Endothelial cell of umbilical vein (primary cell): ENCODE results near the gene BAG1. TPM values are rescaled to one million over a fixed set of nuclear protein-coding genes. Genes with fewer than 3 reads are reported as not detected.

Source experiments
- BruUV-seq: library from RNA; stranded (reverse); fragments of 400-500 nt; replicated peaks from 2 replicates; lab custom pipeline; 2021; lab: Mats Ljungman, UMichigan
- CTCF ChIA-PET: fragments of 300-600, 350-600 bp; sonication (Branson Sonifier 250); formaldehyde crosslinking; loops from one replicate; lab custom pipeline; 2021; ENCODE audit warnings: antibody characterized with exemption, inconsistent platforms; lab: Charles Lee
- POLR2A ChIA-PET: fragments of 300-600, 350-600 bp; sonication (Branson Sonifier 250); formaldehyde crosslinking; loops from one replicate; lab custom pipeline; 2021; ENCODE audit warnings: antibody characterized with exemption, inconsistent platforms; lab: Charles Lee
- DNase-seq: peaks from one replicate; pipeline ENCODE4 v3.0.0-alpha.2; 2011; ENCODE audit warnings: low read depth, low spot score
- FAIRE-seq: peaks from 2 replicates; lab custom pipeline; 2011; peaks lifted over from hg19 to GRCh38; lab: Jason Lieb, UNC
- H2AFZ ChIP-seq: 2 replicates; pipeline ENCODE4 v1.6.0; 2012; ENCODE audit warnings: low read depth, low read length, control low read depth, inconsistent platforms
- H3K27ac ChIP-seq: 2 replicates; pipeline ENCODE4 v1.5.1; 2011; ENCODE audit warnings: low read depth, mild to moderate bottlenecking, control low read depth, low read length, moderate library complexity; ENCODE audit not compliant: insufficient read depth
- H3K27me3 ChIP-seq, 2 experiments: 2 replicates each; pipeline versions ENCODE4 v1.6.0 to v1.6.1; 2011; ENCODE audit warnings: low read length in 2 of 2, mixed read lengths in 1 of 2; ENCODE audit not compliant: control insufficient read depth in 2 of 2, insufficient read depth in 2 of 2
- H3K36me3 ChIP-seq, 2 experiments: 2 replicates in 1 of 2; 3 replicates in 1 of 2; pipeline ENCODE4 v1.5.1; 2011; ENCODE audit warnings: low read length in 2 of 2, mild to moderate bottlenecking in 1 of 2, moderate library complexity in 1 of 2; ENCODE audit not compliant: control insufficient read depth in 2 of 2, insufficient read depth in 2 of 2; ENCODE audit errors: extremely low read depth in 1 of 2
- H3K4me1 ChIP-seq: 3 replicates; pipeline ENCODE4 v1.5.1; 2011; ENCODE audit warnings: mild to moderate bottlenecking, low read length; ENCODE audit not compliant: control insufficient read depth, insufficient read depth; ENCODE audit errors: extremely low read depth
- H3K4me2 ChIP-seq: 2 replicates; pipeline ENCODE4 v1.6.1; 2011; ENCODE audit warnings: low read length, control low read depth, mixed read lengths; ENCODE audit not compliant: insufficient read depth
- H3K4me3 ChIP-seq, 3 experiments: fragments of 200-600 bp in 1 of 3; sonication (generic), shearing (Covaris generic) in 1 of 3; replicated peaks in 1 of 3; 2 replicates each; pipeline ENCODE4 v1.5.1; 2011 to 2016; ENCODE audit warnings: control low read depth in 3 of 3, low read length in 3 of 3, mild to moderate bottlenecking in 2 of 3, inconsistent platforms in 1 of 3, low read depth in 1 of 3, moderate library complexity in 1 of 3; ENCODE audit not compliant: insufficient read depth in 1 of 3
- H3K79me2 ChIP-seq: 2 replicates; pipeline ENCODE4 v1.6.0; 2012; ENCODE audit warnings: low read length, inconsistent platforms; ENCODE audit not compliant: control insufficient read depth, insufficient read depth
- H3K9ac ChIP-seq: replicated peaks from 2 replicates; pipeline ENCODE3; 2011; ENCODE audit warnings: low read length, control low read depth; ENCODE audit not compliant: insufficient read depth; ENCODE audit errors: extremely low read depth
- H3K9me1 ChIP-seq: replicated peaks from 3 replicates; pipeline ENCODE4 v1.6.0; 2011; ENCODE audit warnings: mild to moderate bottlenecking, low read length; ENCODE audit not compliant: control insufficient read depth, insufficient read depth; ENCODE audit errors: extremely low read depth
- H3K9me3 ChIP-seq: replicated peaks from 2 replicates; pipeline ENCODE4 v1.5.1; 2012; ENCODE audit warnings: low read length, inconsistent platforms; ENCODE audit not compliant: control insufficient read depth, insufficient read depth
- H4K20me1 ChIP-seq: replicated peaks from 2 replicates; pipeline ENCODE3; 2011; ENCODE audit warnings: mild to moderate bottlenecking, low read length; ENCODE audit not compliant: control insufficient read depth, insufficient read depth; ENCODE audit errors: extremely low read depth
- CTCF ChIP-seq, 2 donors: IDR thresholded peaks; 1 replicate in 1 of 2; 2 replicates in 1 of 2; pipeline ENCODE4 v1.5.1; 2011; ENCODE audit warnings: low read length in 2 of 2, mild to moderate bottlenecking in 2 of 2, moderate library complexity in 2 of 2, control low read depth in 1 of 2, inconsistent platforms in 1 of 2, low read depth in 1 of 2; ENCODE audit not compliant: insufficient read depth in 1 of 2; ENCODE audit errors: extremely low read depth in 1 of 2
- EZH2 ChIP-seq: IDR thresholded peaks from 2 replicates; pipeline ENCODE4 v1.6.1; 2012; ENCODE audit warnings: borderline replicate concordance, low read depth, mild to moderate bottlenecking, moderate library complexity, low read length, inconsistent platforms; ENCODE audit not compliant: severe bottlenecking
- FOS ChIP-seq: IDR thresholded peaks from 2 replicates; pipeline ENCODE4 v1.6.1; 2011; ENCODE audit warnings: mild to moderate bottlenecking, low read length, moderate library complexity, borderline replicate concordance; ENCODE audit not compliant: insufficient read depth
- GATA2 ChIP-seq: IDR thresholded peaks from 2 replicates; pipeline ENCODE4 v1.7.0; 2011; ENCODE audit warnings: low read depth, mild to moderate bottlenecking, moderate library complexity, mixed read lengths, low read length; ENCODE audit not compliant: insufficient read length, insufficient read depth
- JUN ChIP-seq: IDR thresholded peaks from 2 replicates; pipeline ENCODE4 v1.6.1; 2011; ENCODE audit warnings: borderline replicate concordance, low read depth; ENCODE audit not compliant: insufficient read length, insufficient read depth
- MAX ChIP-seq: IDR thresholded peaks from 2 replicates; pipeline ENCODE4 v1.6.1; 2011; ENCODE audit not compliant: insufficient read depth, insufficient read length
- MYC ChIP-seq: IDR thresholded peaks from one replicate; pipeline ENCODE4 v1.6.1; 2011; ENCODE audit warnings: mild to moderate bottlenecking, low read depth, low read length
- POLR2A ChIP-seq: IDR thresholded peaks from 2 replicates; pipeline ENCODE4 v1.6.1; 2012; ENCODE audit warnings: low read depth, mild to moderate bottlenecking, control low read depth, low read length
- POLR2AphosphoS5 ChIP-seq: IDR thresholded peaks from 2 replicates; pipeline ENCODE4 v1.6.1; 2012; ENCODE audit warnings: low read depth, mild to moderate bottlenecking, control low read depth, low read length, moderate library complexity; ENCODE audit not compliant: insufficient read depth
- dilution Hi-C: fragments of 300-500 bp; cut with MboI; formaldehyde crosslinking; loops from one replicate; pipeline ENCODE4 v1.15.0; 2019; ENCODE audit warnings: low sequenced_read_pairs; ENCODE audit not compliant: extremely low pct_ligation_motif_present
- intact Hi-C: fragments of 100-400 bp; cut with micrococcal nuclease; formaldehyde crosslinking; loops from one replicate; pipeline ENCODE4 v1.10.0; 2022
- polyA plus RNA-seq, 4 experiments: library from polyadenylated mRNA; depleted of rRNA in 3 of 4; stranded (reverse) in 3 of 4; unstranded in 1 of 4; fragments of >200 nt; gene quantifications; 2 replicates each; pipeline versions ENCODE4 v1.2.1 to v1.2.3, GENCODE V29; 2011 to 2012; ENCODE audit warnings: missing spikeins in 1 of 4
- total RNA-seq: library from RNA; stranded (reverse); gene quantifications from 2 replicates; pipeline ENCODE4 v1.2.3, GENCODE V29; 2021

BAG1 gene
- total and polyA plus RNA-seq, 2 donors (not counting 3 experiments of a cell fraction or from before 2014, with no cell fraction given) = 44.6 to 87.4 TPM

- ChIA-PET POLR2A (no interaction called here), CTCF (no interaction called here)
- H2AFZ ChIP-seq = no peak overlapping the region
- no peaks in the 10 kb centered on the region for H3K4me1 ChIP-seq
- BruUV-seq = no TSS peak
- H3K79me2 ChIP-seq = no peaks in the 10 kb centered on the region
- intact Hi-C loops (no loop called here), dilution Hi-C loops (no loop called here)
- H3K27me3 ChIP-seq = no peaks in the 10 kb centered on the region
- no peak overlapping the region for H3K9ac ChIP-seq
- H3K4me2 ChIP-seq = no peak overlapping the region
- H3K36me3 ChIP-seq = peaks cover 14 to 20% of the 10 kb centered on the region in 2 experiments
- no peak for TF ChIP-seq POLR2AphosphoS5
- TF ChIP-seq CTCF (IDR thresholded peaks at IDR 0.05; ENCODE audit: extremely low read depth in 1 of 2, insufficient read depth in 1 of 2, low read depth in 1 of 2, low read length in 2 of 2) = no peak
- no peak for TF ChIP-seq JUN
- TF ChIP-seq MYC = no peak
- TF ChIP-seq POLR2A = no peak
- TF ChIP-seq MAX = no peak
- TF ChIP-seq FOS = no peak
- no peak for TF ChIP-seq EZH2
- TF ChIP-seq GATA2 = no peak
- FAIRE-seq (no peak), DNase-seq (no peak)
- H3K9me3 ChIP-seq = no peaks in the 10 kb centered on the region
- no peak overlapping the region for H3K27ac ChIP-seq
- no peak overlapping the region for H3K4me3 ChIP-seq
- no peaks in the 10 kb centered on the region for H3K9me1 ChIP-seq
- no peaks in the 10 kb centered on the region for H4K20me1 ChIP-seq
Measured at GRCh38 chr9:33250458-33250995, 14.0 kb downstream of the BAG1 start.
